GM20000 (cell line): ENCODE measurements around the gene DMWD.
"Not testable (repeated sequence)": the region's sequence is repeated elsewhere in the genome, so short reads cannot be mapped to it uniquely, and the experiment has no call there.

ENCODE experiments used
- DNase-seq: peaks from one replicate; pipeline ENCODE4 v3.0.0; 2012; ENCODE audit warnings: low spot score
- TF ChIP-seq, protein P1 (sequence below): IDR thresholded peaks from 2 replicates; pipeline ENCODE4 v1.5.1; 2012; ENCODE audit warnings: mild to moderate bottlenecking, control low read depth; ENCODE audit errors: extremely low read depth, missing control alignments

Gene DMWD

DNA sequence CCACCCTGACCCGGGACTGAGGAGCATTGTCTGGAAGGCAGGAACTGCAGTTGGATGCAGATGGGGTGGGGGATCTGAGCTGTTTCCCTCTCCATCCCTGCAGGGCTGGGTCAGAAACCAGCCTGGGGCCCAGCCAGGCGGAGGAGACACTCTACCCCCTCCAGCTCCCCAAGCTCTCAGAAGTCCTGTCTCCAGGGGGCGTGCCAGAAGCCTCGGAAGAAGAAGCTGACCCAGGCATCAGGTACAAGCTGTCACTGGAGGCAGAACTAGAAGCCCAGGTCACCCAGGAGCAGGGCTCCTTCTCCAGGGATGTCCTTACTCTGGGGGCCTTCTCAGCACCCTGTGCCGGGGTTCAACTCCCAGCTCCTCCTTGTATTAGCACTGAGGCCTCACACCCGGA lies 39.1 kb downstream of the DMWD start:
- TF ChIP-seq, protein P1, sequence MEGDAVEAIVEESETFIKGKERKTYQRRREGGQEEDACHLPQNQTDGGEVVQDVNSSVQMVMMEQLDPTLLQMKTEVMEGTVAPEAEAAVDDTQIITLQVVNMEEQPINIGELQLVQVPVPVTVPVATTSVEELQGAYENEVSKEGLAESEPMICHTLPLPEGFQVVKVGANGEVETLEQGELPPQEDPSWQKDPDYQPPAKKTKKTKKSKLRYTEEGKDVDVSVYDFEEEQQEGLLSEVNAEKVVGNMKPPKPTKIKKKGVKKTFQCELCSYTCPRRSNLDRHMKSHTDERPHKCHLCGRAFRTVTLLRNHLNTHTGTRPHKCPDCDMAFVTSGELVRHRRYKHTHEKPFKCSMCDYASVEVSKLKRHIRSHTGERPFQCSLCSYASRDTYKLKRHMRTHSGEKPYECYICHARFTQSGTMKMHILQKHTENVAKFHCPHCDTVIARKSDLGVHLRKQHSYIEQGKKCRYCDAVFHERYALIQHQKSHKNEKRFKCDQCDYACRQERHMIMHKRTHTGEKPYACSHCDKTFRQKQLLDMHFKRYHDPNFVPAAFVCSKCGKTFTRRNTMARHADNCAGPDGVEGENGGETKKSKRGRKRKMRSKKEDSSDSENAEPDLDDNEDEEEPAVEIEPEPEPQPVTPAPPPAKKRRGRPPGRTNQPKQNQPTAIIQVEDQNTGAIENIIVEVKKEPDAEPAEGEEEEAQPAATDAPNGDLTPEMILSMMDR = no peak
- DNase-seq = no peak

- TF ChIP-seq, protein P1 = no peak
- no peak for DNase-seq
Measured at GRCh38 chr19:45752639-45753038, 40.0 kb downstream of the DMWD start.

- not testable (repeated sequence) for DNase-seq
Measured at GRCh38 chr19:45751483-45751882, 41.2 kb downstream of the DMWD start.

DNA sequence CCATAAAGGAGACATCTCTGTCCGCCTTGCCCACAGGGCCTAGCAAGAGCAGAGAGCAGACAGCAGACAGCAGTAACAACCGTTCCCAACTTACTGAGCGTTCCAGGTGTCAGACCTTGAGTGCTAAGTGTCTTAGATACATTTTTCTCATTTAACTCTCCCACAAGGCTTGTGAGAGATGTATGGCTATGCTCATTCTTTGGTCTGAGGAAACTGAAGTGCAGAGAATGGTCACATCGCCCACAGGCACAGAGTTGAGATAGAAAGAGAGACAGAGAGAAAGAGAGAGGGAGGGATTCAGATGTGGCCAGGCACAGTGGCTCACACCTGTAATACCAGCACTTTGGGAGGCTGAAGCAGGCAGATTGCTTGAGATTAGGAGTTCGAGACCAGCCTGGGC lies 45.1 kb downstream of the DMWD start:
- DNase-seq = no peak
- TF ChIP-seq, protein P1 = no peak

DNA sequence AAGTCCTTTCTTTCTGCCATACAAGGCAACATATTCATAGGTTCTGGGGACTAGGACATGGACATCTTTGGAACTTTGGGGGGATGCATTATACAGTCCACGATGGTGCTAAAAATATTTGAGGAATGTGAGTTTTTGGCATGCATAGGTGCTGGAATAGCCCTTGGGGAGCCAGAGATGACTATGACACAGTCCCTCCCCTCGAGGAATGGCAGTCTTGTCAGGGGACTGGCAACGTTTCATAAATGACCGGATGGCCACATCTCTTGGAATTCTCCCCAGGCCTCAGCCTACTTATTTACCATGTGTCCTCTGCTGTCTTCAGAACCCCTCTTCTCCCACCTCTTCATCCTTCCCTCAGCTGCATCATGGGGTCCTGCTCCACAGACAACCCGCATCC lies 45.8 kb downstream of the DMWD start:
- no peak for DNase-seq
- TF ChIP-seq, protein P1 = no peak

DNA sequence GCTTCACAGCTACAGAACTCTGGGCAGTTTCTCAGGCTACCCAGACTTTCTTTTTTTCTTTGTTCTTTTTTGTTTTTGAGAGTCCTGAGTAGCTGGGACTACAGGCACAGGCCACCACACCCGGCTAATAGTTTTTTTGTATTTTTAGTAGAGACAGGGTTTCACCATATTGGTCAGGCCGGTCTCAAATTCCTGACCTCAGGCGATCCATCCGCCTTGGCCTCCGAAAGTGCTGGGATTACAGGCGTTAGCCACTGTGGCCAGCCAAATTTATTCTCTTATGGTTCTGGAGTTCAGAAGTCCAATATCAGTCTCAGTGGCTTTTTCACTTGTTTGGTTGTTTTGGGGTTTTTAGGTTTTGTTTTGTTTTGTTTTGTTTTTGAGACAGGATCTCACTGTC lies 47.0 kb downstream of the DMWD start:
- TF ChIP-seq, protein P1 = no peak

GRCh38 chr19:45742969-45743368 lies 49.7 kb downstream of the DMWD start:
- no peak for DNase-seq
- TF ChIP-seq, protein P1 = no peak

More for the DNA sequence above, 47.0 kb downstream of the DMWD start:
- DNase-seq = no peak

DNA sequence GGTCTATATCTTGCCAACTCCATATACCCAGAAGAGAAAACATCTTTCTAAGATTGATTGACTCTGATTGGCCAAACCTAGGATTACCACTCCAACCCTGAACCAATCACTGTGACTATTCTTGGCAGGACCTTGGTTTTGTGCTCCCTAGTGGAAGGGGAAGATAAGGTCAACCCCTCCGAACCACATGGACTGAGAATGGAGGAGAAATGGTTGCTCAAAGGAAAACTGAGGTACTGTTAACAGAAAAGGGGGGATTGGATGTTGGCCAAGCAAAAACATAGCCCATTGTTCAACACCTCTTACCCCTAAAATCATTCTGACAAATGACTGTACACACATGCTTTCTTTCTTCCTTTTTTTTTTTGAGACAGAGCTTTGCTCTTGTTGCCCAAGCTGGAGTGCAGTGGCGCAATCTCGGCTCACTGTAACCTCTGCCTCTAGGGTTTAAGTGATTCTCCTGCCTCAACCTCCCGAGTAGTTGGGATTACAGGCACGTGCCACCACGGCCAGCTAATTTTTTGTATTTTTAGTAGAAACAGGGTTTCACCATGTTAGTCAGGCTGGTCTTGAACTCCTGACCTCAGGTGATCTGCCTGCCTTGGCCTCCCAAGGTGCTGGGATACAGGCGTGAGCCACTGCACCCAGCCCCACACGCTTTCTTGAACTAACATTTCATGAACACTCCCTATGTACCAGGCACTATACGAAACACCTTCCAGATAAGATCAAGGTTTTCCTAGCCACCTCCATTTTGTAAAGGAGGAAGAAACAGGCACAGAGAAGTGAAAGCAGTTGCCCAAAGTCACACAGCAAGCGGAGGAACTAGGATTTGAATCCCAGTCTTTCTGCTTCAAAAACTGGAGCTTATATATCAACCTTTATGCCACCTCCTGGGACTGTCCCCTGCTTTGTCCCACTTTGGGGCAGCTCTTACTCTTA lies 52.9 kb downstream of the DMWD start:
- TF ChIP-seq, protein P1 = no peak
- DNase-seq = no peak
